H1 (cell line): ENCODE data around the gene ZNF791.

Source experiments
- CBX8 ChIP-seq: fragments of 300-800, 300-1000 bp; sonication (generic); IDR thresholded peaks from 2 replicates; pipeline ENCODE4 v1.7.1; 2016; ENCODE audit warnings: low read depth, low read length, borderline replicate concordance
- CTCF ChIP-seq, 3 experiments: IDR thresholded peaks; 1 replicate in 2 of 3; 2 replicates in 1 of 3; pipeline versions ENCODE4 v1.5.1 to v1.6.1; 2011; ENCODE audit warnings: low read length in 3 of 3, mild to moderate bottlenecking in 3 of 3, inconsistent platforms in 2 of 3, low read depth in 1 of 3, moderate library complexity in 1 of 3; ENCODE audit not compliant: insufficient read depth in 1 of 3; ENCODE audit errors: control extremely low read depth in 1 of 3
- EZH2 ChIP-seq: fragments of 200-600 bp; sonication (generic); IDR thresholded peaks from 2 replicates; pipeline ENCODE4 v1.7.1; 2012; ENCODE audit warnings: low read depth, mild to moderate bottlenecking, moderate library complexity, low read length, inconsistent platforms; ENCODE audit not compliant: severe bottlenecking
- POLR2A ChIP-seq, 2 experiments: IDR thresholded peaks; 1 replicate in 1 of 2; 2 replicates in 1 of 2; pipeline ENCODE4 v1.6.1; 2011; ENCODE audit warnings: low read depth in 2 of 2, low read length in 2 of 2, mild to moderate bottlenecking in 2 of 2; ENCODE audit errors: control extremely low read depth in 1 of 2
- POLR2AphosphoS5 ChIP-seq: IDR thresholded peaks from 2 replicates; pipeline ENCODE4 v1.6.1; 2011; ENCODE audit warnings: low read depth, low read length
- SRF ChIP-seq: IDR thresholded peaks from 2 replicates; pipeline ENCODE4 v1.6.1; 2011; ENCODE audit warnings: mild to moderate bottlenecking, low read depth, low read length, moderate library complexity
- SUZ12 ChIP-seq: fragments of 200-600 bp; sonication (generic); IDR thresholded peaks from 2 replicates; pipeline ENCODE4 v1.6.1; 2012; ENCODE audit warnings: mild to moderate bottlenecking, inconsistent platforms, low read length, moderate library complexity, mixed read lengths
- TAF1 ChIP-seq: IDR thresholded peaks from 2 replicates; pipeline ENCODE4 v1.6.1; 2011; ENCODE audit warnings: mild to moderate bottlenecking, low read depth, low read length

- TF ChIP-seq EZH2 (no peak), SRF (no peak), CBX8 (no peak), CTCF (IDR thresholded peaks at IDR 0.05; ENCODE audit: control extremely low read depth in 1 of 3, insufficient read depth in 1 of 3, low read depth in 1 of 3, low read length in 3 of 3) (no peak), POLR2AphosphoS5 (no peak), SUZ12 (no peak), TAF1 (no peak), POLR2A (IDR thresholded peaks at IDR 0.05; ENCODE audit: control extremely low read depth in 1 of 2, low read depth in 2 of 2, low read length in 2 of 2) (no peak)
Observed at GRCh38 chr19:12647047-12647446, 36.3 kb downstream of the ZNF791 start.
